ENCODE measurements around the gene HBQ1. TPM values are rescaled to one million over a fixed set of nuclear protein-coding genes. Genes with fewer than 3 reads are reported as not detected.
"Not testable (repeated sequence)": the region's sequence is repeated elsewhere in the genome, so short reads cannot be mapped to it uniquely, and the experiment has no call there.

Gene HBQ1
- total RNA-seq, 1 donor from 2014 or later = not detected

DNA sequence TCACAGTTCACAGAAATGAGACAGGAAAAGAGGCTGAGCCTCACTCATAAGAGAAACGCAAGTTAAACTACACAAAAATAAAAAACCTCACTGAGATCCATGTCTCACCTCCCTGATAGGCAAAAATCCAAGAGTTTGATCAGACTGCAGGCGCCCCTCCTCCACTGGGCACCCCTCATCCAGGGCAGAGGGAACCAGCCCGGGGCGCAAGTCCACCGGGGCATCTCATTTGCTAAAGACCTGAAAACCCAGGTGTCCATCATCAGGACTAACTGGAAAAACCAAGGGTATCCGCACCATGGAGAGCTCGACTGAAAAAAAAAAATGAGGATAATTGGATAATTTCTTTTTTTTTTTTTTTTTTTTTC, 25.2 kb upstream of the HBQ1 start:
- intact Hi-C loops (cut with DNase I) = no loop called here
- Histone ChIP-seq H3K27ac (no peak overlapping the region), H3K9me3 (no peaks in the 10 kb centered on the region), H3K4me3 (no peak overlapping the region), H3K4me1 (peaks cover 4 to 6% of the 10 kb centered on the region in 2 donors), H3K36me3 (no peaks in the 10 kb centered on the region), H3K27me3 (peaks cover 10% of the 10 kb centered on the region)
- no peak for DNase-seq (ENCODE audit: low spot score in 2 of 2)
- TF ChIP-seq, protein P1, sequence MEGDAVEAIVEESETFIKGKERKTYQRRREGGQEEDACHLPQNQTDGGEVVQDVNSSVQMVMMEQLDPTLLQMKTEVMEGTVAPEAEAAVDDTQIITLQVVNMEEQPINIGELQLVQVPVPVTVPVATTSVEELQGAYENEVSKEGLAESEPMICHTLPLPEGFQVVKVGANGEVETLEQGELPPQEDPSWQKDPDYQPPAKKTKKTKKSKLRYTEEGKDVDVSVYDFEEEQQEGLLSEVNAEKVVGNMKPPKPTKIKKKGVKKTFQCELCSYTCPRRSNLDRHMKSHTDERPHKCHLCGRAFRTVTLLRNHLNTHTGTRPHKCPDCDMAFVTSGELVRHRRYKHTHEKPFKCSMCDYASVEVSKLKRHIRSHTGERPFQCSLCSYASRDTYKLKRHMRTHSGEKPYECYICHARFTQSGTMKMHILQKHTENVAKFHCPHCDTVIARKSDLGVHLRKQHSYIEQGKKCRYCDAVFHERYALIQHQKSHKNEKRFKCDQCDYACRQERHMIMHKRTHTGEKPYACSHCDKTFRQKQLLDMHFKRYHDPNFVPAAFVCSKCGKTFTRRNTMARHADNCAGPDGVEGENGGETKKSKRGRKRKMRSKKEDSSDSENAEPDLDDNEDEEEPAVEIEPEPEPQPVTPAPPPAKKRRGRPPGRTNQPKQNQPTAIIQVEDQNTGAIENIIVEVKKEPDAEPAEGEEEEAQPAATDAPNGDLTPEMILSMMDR (IDR thresholded peaks at IDR 0.05) = no peak

DNA sequence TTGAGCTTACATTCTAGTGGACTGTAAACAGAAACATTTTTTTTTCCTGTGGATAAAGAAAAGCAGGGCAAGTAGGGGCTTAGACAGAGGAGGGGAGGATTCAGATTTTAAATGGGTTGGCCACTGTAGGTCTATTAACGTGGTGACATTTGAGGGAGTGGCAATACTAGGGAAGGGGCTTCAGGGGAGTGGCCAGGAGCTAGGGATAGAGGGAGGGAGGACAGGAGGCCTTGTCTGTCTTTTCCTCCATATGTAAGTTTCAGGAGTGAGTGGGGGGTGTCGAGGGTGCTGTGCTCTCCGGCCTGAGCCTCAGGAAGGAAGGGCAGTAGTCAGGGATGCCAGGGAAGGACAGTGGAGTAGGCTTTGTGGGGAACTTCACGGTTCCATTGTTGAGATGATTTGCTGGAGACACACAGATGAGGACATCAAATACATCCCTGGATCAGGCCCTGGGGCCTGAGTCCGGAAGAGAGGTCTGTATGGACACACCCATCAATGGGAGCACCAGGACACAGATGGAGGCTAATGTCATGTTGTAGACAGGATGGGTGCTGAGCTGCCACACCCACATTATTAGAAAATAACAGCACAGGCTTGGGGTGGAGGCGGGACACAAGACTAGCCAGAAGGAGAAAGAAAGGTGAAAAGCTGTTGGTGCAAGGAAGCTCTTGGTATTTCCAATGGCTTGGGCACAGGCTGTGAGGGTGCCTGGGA, 21.0 kb upstream of the HBQ1 start:
- peaks cover 8% of the 10 kb centered on the region for H3K27me3 ChIP-seq
- no peak overlapping the region for H3K27ac ChIP-seq
- H3K4me1 ChIP-seq = peaks cover 3 to 6% of the 10 kb centered on the region in 2 donors
- DNase-seq (ENCODE audit: low spot score in 2 of 2) = no peak
- H3K4me3 ChIP-seq = no peak overlapping the region
- H3K9me3 ChIP-seq = no peaks in the 10 kb centered on the region
- intact Hi-C loops (cut with DNase I) = no loop called here
- no peaks in the 10 kb centered on the region for H3K36me3 ChIP-seq
- TF ChIP-seq, protein P1 (IDR thresholded peaks at IDR 0.05) = no peak

DNA sequence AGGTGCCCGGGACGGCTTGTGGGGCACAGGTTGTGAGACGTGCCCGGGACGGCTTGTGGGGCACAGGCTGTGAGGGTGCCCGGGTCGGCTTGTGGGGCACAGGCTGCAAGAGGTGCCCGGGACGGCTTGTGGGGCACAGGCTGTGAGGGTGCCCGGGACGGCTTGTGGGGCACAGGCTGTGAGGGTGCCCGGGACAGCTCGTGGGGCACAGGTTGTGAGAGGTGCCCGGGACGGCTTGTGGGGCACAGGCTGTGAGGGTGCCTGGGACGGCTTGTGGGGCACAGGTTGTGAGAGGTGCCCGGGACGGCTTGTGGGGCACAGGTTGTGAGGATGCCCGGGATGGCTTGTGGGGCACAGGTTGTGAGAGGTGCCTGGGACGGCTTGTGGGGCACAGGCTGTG, 20.0 kb upstream of the HBQ1 start:
- H3K27me3 ChIP-seq; H3K36me3 ChIP-seq; intact Hi-C loops (cut with DNase I); H3K9me3 ChIP-seq; H3K27ac ChIP-seq; H3K4me1 ChIP-seq; H3K4me3 ChIP-seq; DNase-seq (ENCODE audit: low spot score in 2 of 2): not testable (repeated sequence)

DNA sequence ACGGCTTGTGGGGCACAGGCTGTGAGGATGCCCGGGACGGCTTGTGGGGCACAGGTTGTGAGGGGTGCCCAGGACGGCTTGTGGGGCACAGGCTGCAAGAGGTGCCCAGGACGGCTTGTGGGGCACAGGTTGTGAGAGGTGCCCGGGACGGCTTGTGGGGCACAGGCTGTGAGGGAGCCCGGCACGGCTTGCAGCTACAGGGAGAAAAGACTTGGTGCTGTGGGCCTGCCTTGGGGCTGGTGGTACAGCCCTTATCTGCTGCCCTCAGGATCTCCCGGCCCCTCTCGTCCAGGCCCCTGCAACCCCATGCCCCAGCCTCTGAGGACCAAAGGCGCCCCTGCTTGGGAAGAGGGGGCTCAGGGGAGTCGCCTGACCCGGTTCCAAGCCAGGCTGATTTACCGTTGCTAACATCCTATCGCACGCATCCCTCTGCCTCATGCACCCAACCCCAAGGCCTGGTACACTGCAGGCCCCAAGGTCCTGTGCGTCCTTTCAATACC, 19.5 kb upstream of the HBQ1 start:
- intact Hi-C loops (cut with DNase I) = no loop called here
- H3K27ac ChIP-seq = no peak overlapping the region
- H3K36me3 ChIP-seq = no peaks in the 10 kb centered on the region
- H3K4me1 ChIP-seq = peaks cover 0 to 7% of the 10 kb centered on the region in 2 donors
- TF ChIP-seq, protein P1 (IDR thresholded peaks at IDR 0.05) = no peak
- H3K4me3 ChIP-seq = no peak overlapping the region
- peaks cover 9% of the 10 kb centered on the region for H3K27me3 ChIP-seq
- no peak for DNase-seq (ENCODE audit: low spot score in 2 of 2)
- H3K9me3 ChIP-seq = no peaks in the 10 kb centered on the region

DNA sequence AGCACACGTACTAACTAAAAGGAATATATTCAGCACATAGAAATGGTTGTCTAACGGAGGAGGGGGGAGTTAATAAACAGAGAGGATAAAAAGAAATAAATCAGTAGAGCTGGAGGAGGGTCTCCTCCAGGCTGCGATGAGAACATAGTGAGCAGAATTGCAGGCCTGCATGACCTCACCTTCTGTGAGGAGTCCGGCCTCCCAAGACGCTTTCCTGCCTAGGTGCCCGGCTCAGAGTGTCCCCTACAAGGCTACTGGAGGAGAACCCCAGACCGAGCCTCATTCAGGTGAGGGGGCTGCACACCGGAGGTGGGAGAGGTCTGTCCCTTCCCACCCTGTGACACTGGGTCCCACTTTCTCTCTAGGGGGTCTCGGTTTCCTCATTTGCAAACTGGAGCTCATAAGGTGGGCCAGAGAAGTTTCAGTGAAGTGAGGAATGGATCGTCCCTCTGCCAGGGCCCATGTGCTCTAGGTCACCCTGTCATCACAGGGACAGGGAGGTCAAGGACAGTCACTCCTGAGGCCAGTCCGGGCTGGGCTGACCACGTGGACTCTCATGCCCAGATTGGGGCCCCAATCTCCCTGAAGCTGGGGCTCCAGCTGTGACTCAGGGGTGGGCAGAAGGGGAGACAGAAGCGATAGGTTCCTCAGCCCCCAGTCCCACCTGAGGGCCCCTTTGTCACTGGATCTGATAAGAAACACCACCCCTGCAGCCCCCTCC, 17.8 kb upstream of the HBQ1 start:
- H3K4me1 ChIP-seq = peaks cover 0 to 12% of the 10 kb centered on the region in 2 donors
- intact Hi-C loops (cut with DNase I) = no loop called here
- TF ChIP-seq, protein P1 (IDR thresholded peaks at IDR 0.05) = no peak
- no peak for DNase-seq (ENCODE audit: low spot score in 2 of 2)
- no peaks in the 10 kb centered on the region for H3K36me3 ChIP-seq
- H3K4me3 ChIP-seq = no peak overlapping the region
- peaks cover 23% of the 10 kb centered on the region for H3K27me3 ChIP-seq
- no peaks in the 10 kb centered on the region for H3K9me3 ChIP-seq
- H3K27ac ChIP-seq = no peak overlapping the region

DNA sequence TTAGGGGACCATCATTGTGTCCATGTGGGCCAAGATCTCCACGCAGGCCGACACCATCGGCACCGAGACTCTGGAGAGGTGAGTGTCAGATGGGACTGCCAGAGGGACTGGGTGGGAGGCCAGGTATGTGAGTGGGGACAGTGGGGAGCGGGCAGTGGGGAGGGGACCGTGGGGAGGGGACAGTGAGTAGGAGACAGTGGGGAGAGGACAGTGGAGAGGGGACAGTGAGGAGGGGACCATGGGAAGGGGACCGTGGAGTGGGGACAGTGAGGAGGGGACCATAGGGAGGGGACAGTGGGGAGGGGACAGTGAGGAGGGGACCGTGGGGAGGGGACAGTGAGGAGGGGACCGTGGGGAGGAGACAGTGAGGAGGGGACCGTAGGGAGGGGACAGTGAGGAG, 17.1 kb upstream of the HBQ1 start:
- Histone ChIP-seq H3K4me1 (peaks cover 0 to 12% of the 10 kb centered on the region in 2 donors), H3K27me3 (peaks cover 25% of the 10 kb centered on the region)
- DNase-seq (ENCODE audit: low spot score in 2 of 2); H3K27ac ChIP-seq; H3K4me3 ChIP-seq; intact Hi-C loops (cut with DNase I); H3K9me3 ChIP-seq; H3K36me3 ChIP-seq: not testable (repeated sequence)

DNA sequence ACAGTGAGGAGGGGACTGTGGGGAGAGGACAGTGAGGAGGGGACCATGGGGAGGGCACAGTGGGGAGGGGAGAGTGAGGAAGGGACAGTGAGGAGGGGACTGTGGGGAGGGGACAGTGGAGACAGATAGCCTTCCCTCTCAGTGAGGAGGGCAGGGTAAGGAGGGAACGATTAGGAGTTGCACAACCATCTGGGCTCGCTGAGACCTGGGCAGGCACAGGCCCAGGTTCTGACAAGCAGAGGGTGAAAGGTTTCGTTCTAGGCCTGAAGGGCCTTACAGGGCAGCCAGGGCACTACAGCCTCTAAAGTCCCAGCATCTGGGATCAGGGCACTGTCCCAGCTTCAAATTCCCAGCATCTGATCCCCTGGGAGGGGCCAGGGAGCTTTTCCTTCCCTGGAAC, 16.6 kb upstream of the HBQ1 start:
- peaks cover 25% of the 10 kb centered on the region for H3K27me3 ChIP-seq

DNA sequence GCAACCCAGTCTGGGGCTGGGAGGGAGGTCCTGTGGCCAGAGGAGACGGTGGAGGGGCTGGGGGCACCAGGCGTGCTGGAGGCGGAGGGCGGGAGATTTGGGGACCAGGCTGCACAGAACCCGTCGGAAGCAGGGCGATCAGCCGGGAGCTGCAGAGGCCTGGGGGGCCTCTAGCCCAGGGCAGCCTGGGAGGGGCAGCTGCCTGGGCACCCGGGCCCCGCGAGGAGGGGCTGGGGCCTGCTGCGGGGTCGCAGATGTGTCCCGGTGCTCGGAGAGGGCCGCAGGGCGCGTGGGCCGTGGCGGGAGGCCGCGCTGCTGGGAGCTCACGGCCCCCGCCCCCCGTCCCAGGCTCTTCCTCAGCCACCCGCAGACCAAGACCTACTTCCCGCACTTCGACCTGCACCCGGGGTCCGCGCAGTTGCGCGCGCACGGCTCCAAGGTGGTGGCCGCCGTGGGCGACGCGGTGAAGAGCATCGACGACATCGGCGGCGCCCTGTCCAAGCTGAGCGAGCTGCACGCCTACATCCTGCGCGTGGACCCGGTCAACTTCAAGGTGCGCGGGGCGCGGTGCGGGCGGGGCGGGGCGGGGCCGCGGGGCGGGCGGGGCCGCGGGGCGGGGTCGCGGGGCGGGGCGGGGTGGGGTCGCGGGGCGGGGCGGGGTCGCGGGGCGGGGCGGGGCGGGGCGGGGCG, 16.0 kb upstream of the HBQ1 start:
- Histone ChIP-seq H3K27me3 (peaks cover 25% of the 10 kb centered on the region), H3K4me1 (peaks cover 0 to 12% of the 10 kb centered on the region in 2 donors)
- H3K4me3 ChIP-seq; intact Hi-C loops (cut with DNase I); DNase-seq (ENCODE audit: low spot score in 2 of 2); H3K36me3 ChIP-seq; H3K9me3 ChIP-seq; H3K27ac ChIP-seq: not testable (repeated sequence)

More for the DNA sequence above, 16.6 kb upstream of the HBQ1 start:
- H3K4me1 ChIP-seq = peaks cover 0 to 12% of the 10 kb centered on the region in 2 donors
- H3K9me3 ChIP-seq; H3K27ac ChIP-seq; H3K36me3 ChIP-seq; intact Hi-C loops (cut with DNase I); DNase-seq (ENCODE audit: low spot score in 2 of 2); H3K4me3 ChIP-seq: not testable (repeated sequence)
